Measurements from ENCODE around the gene PRR23E. TPM values are rescaled to one million over a fixed set of nuclear protein-coding genes. Genes with fewer than 3 reads are reported as not detected.

Gene PRR23E
- total RNA-seq, 2 experiments from 2014 or later, result not detected

DNA sequence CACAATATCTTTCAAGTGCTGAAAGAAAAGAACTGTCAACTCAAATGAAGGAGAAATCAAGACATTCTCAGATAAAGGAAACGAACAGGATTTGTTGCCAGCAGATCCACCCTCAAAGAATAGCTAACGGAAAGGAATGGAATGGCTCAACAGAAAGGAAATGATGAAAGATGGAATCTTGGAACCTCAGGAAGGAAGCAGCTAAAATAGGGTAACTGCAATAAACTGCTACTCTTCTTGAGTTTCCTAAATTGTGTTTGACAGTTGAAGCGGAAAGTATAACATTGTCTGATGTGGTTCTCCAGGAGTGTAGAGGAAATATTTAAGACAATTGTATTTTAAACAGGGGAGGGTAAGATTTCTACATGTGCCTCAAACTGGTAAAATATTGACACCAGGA is 22.0 kb downstream of the PRR23E start:
- Mint-ChIP-seq H3K4me1 (ENCODE audit: low read depth) (peaks cover 10% of the 10 kb centered on the region), H3K27ac (no peak overlapping the region), H3K4me3 (no peak overlapping the region), H3K36me3 (ENCODE audit: low read depth) (no peaks in the 10 kb centered on the region), H3K27me3 (no peaks in the 10 kb centered on the region), H3K9me3 (no peaks in the 10 kb centered on the region)
- TF ChIP-seq, protein P1, sequence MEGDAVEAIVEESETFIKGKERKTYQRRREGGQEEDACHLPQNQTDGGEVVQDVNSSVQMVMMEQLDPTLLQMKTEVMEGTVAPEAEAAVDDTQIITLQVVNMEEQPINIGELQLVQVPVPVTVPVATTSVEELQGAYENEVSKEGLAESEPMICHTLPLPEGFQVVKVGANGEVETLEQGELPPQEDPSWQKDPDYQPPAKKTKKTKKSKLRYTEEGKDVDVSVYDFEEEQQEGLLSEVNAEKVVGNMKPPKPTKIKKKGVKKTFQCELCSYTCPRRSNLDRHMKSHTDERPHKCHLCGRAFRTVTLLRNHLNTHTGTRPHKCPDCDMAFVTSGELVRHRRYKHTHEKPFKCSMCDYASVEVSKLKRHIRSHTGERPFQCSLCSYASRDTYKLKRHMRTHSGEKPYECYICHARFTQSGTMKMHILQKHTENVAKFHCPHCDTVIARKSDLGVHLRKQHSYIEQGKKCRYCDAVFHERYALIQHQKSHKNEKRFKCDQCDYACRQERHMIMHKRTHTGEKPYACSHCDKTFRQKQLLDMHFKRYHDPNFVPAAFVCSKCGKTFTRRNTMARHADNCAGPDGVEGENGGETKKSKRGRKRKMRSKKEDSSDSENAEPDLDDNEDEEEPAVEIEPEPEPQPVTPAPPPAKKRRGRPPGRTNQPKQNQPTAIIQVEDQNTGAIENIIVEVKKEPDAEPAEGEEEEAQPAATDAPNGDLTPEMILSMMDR (IDR thresholded peaks at IDR 0.05), result no peak
- H3K36me3 ChIP-seq (ENCODE audit: insufficient read depth, low read length), result no peaks in the 10 kb centered on the region
- ChIA-PET POLR2A (no interaction called here), CTCF (no interaction called here)
- intact Hi-C loops (cut with DNase I, micrococcal nuclease), result no loop called here
- H3K4me3 ChIP-seq (ENCODE audit: low read length), result no peak overlapping the region
- H3K27me3 ChIP-seq (ENCODE audit: control insufficient read depth in 1 of 2, insufficient read depth in 2 of 2, low read length in 2 of 2), result peaks cover 0 to 9% of the 10 kb centered on the region in 2 experiments
- no peak overlapping the region for H3K27ac ChIP-seq (ENCODE audit: low read depth in 1 of 2, low read length in 2 of 2)
- no peaks in the 10 kb centered on the region for H3K9me3 ChIP-seq (ENCODE audit: control insufficient read depth in 1 of 2, insufficient read depth in 1 of 2, low read length in 2 of 2)
- no peak for DNase-seq
- no peak for ATAC-seq (ENCODE audit: poor library complexity)
- H3K4me1 ChIP-seq (ENCODE audit: insufficient read depth, low read length), result no peaks in the 10 kb centered on the region

DNA sequence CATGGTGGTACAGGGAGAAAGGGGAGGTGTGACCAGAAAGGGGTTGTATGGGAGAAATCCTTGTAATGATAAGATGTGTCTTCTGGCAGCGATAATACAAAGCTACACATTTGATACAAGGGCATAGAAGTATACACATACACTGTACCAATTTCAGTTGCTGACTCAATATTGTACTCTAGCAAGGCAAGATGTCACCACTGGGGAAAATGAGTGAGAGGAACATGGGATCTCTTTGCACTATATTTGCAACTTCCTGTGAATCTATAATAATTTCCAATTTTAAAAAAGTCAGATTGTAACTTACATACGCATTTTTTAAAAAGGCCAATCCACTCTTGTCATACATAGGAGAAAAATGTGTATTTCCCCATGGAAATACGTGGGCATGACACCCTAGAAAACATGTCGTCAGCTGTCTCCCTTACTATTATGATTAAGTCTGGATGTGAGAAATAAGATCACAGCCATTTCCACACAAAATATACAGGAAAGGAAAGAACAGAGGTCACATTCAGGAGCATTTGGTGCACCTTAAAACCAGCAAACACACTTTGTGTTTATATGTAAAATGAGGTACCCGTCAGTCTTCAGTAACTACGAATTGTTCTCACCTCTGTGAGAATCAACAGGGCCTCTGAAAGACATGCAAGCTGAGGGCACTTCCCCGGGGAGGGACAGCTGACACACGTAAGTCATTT is 22.9 kb downstream of the PRR23E start:
- Histone ChIP-seq H3K36me3 (ENCODE audit: insufficient read depth, low read length) (no peaks in the 10 kb centered on the region), H3K4me1 (ENCODE audit: insufficient read depth, low read length) (no peaks in the 10 kb centered on the region), H3K27ac (ENCODE audit: low read depth in 1 of 2, low read length in 2 of 2) (no peak overlapping the region), H3K4me3 (ENCODE audit: low read length) (no peak overlapping the region), H3K27me3 (ENCODE audit: control insufficient read depth in 1 of 2, insufficient read depth in 2 of 2, low read length in 2 of 2) (peaks cover 0 to 9% of the 10 kb centered on the region in 2 experiments), H3K9me3 (ENCODE audit: control insufficient read depth in 1 of 2, insufficient read depth in 1 of 2, low read length in 2 of 2) (no peaks in the 10 kb centered on the region)
- ATAC-seq (ENCODE audit: poor library complexity) (no peak), DNase-seq (no peak)
- ChIA-PET CTCF (no interaction called here), POLR2A (no interaction called here)
- TF ChIP-seq, protein P1 (IDR thresholded peaks at IDR 0.05), result no peak
- intact Hi-C loops (cut with DNase I, micrococcal nuclease), result no loop called here
- Mint-ChIP-seq H3K27ac (no peak overlapping the region), H3K27me3 (peaks cover 6% of the 10 kb centered on the region), H3K4me1 (ENCODE audit: low read depth) (peaks cover 10% of the 10 kb centered on the region), H3K36me3 (ENCODE audit: low read depth) (no peaks in the 10 kb centered on the region), H3K4me3 (no peak overlapping the region), H3K9me3 (no peaks in the 10 kb centered on the region)

DNA sequence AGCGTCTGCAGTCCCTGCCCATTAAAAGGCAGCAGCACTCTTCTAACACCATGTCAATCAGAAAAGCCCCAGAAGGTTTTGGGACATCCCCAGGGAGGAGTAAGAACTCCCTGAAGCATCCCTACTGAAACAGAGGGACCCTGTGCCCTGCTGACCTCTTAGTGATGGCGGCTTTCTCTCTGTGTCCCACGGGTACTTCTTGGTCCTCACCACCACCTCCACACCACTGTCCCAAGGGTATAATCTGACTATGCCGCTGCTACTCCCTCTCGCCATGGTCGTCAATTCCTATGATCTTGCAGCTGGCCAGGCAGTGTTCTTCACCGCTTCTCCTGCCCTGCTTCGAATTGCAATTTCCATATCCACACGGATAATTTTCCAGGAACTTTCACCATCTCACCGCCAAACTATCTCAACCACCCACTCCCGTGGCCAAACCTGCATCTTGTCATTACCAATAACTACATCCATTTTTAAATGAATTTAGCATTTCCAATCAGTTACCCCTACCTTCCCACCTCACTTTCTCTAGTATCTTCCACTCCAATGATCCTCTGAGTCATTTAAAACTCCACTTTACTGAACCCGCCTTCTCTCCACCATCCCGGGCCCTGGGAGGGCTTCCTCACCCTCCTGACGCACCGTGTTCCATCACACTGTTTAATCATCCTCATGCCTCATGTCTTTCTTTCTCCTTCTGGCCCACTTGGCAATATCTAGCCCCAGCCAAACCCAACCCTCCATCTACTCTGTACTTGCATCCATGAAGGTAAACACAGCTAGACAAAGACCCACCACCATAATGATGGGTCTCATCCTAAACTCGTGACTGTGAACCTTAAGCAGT is 23.7 kb downstream of the PRR23E start:
- Histone ChIP-seq H3K4me1 (ENCODE audit: insufficient read depth, low read length) (no peaks in the 10 kb centered on the region), H3K27me3 (ENCODE audit: control insufficient read depth in 1 of 2, insufficient read depth in 2 of 2, low read length in 2 of 2) (peaks cover 0 to 9% of the 10 kb centered on the region in 2 experiments), H3K27ac (ENCODE audit: low read depth in 1 of 2, low read length in 2 of 2) (no peak overlapping the region), H3K9me3 (ENCODE audit: control insufficient read depth in 1 of 2, insufficient read depth in 1 of 2, low read length in 2 of 2) (no peaks in the 10 kb centered on the region), H3K36me3 (ENCODE audit: insufficient read depth, low read length) (no peaks in the 10 kb centered on the region), H3K4me3 (ENCODE audit: low read length) (no peak overlapping the region)
- CTCF ChIA-PET, result no interaction called here
- Mint-ChIP-seq H3K4me1 (ENCODE audit: low read depth) (peaks cover 10% of the 10 kb centered on the region), H3K9me3 (no peaks in the 10 kb centered on the region), H3K27ac (no peak overlapping the region), H3K4me3 (no peak overlapping the region), H3K27me3 (peaks cover 8% of the 10 kb centered on the region), H3K36me3 (ENCODE audit: low read depth) (no peaks in the 10 kb centered on the region)
- TF ChIP-seq, protein P1 (IDR thresholded peaks at IDR 0.05), result no peak
- DNase-seq, result no peak
- POLR2A ChIA-PET, result no interaction called here
- intact Hi-C loops (cut with DNase I, micrococcal nuclease), result no loop called here
- no peak for ATAC-seq (ENCODE audit: poor library complexity)

Measured in CD4-positive, alpha-beta T cell (primary cell).